SK-N-SH (cell line): Measurements from ENCODE around the gene CIDEB. TPM values are rescaled to one million over a fixed set of nuclear protein-coding genes. Genes with fewer than 3 reads are reported as not detected.

Source experiments
- CTCF ChIA-PET: fragments of 300-600, 350-600 bp; formaldehyde crosslinking; extraction: SDS; loops from one replicate; lab custom pipeline; 2021; lab: Yijun Ruan, JAX
- POLR2A ChIA-PET: fragments of 350-600 bp; sonication (Branson Sonifier 250); formaldehyde crosslinking; extraction: SDS; loops from one replicate; lab custom pipeline; 2020; ENCODE audit warnings: antibody characterized with exemption, inconsistent platforms; lab: Yijun Ruan, JAX
- DNase-seq: peaks from one replicate; pipeline ENCODE4 v3.0.0; 2012
- H2AFZ ChIP-seq: fragments of 200-600 bp; sonication (generic); 2 replicates; pipeline ENCODE4 v1.8.1; 2016; ENCODE audit warnings: antibody characterized with exemption, mild to moderate bottlenecking, low read depth
- H3F3A ChIP-seq: fragments of 200-600 bp; sonication (generic); replicated peaks from 2 replicates; pipeline ENCODE3; 2016; ENCODE audit warnings: antibody characterized with exemption, mild to moderate bottlenecking; ENCODE audit not compliant: insufficient read depth
- H3K27ac ChIP-seq, 2 experiments: fragments of 200-500 bp in 1 of 2; fragments of 200-600 bp in 1 of 2; sonication (Bioruptor generic) in 1 of 2; sonication (generic), shearing (Covaris generic) in 1 of 2; 2 replicates each; pipeline versions ENCODE4 v1.5.1 to v1.6.1; 2014 to 2016; ENCODE audit warnings: low read depth in 2 of 2, inconsistent platforms in 1 of 2, low read length in 1 of 2, mild to moderate bottlenecking in 1 of 2, mixed read lengths in 1 of 2
- H3K27me3 ChIP-seq: fragments of 200-600 bp; sonication (generic), shearing (Covaris generic); 2 replicates; pipeline ENCODE4 v1.6.1; 2016; ENCODE audit warnings: mixed run types; ENCODE audit not compliant: insufficient read depth
- H3K36me3 ChIP-seq, 2 experiments: fragments of 200-500 bp in 1 of 2; fragments of 200-600 bp in 1 of 2; sonication (Bioruptor generic) in 1 of 2; sonication (generic) in 1 of 2; replicated peaks in 1 of 2; 2 replicates each; pipeline versions ENCODE3 to v1.5.1; 2014 to 2016; ENCODE audit warnings: low read length in 1 of 2, mild to moderate bottlenecking in 1 of 2; ENCODE audit not compliant: insufficient read depth in 2 of 2, control insufficient read depth in 1 of 2
- H3K4me1 ChIP-seq, 2 experiments: fragments of 200-500 bp in 1 of 2; fragments of 200-600 bp in 1 of 2; sonication (Bioruptor generic) in 1 of 2; sonication (generic), shearing (Covaris generic) in 1 of 2; 2 replicates each; pipeline versions ENCODE4 v1.5.1 to v1.6.1; 2014 to 2016; ENCODE audit warnings: low read depth in 1 of 2, low read length in 1 of 2, mixed run types in 1 of 2; ENCODE audit not compliant: insufficient read depth in 2 of 2, control insufficient read depth in 1 of 2
- H3K4me2 ChIP-seq: fragments of 200-600 bp; sonication (generic), shearing (Covaris generic); 2 replicates; pipeline ENCODE4 v1.6.1; 2017; ENCODE audit warnings: mixed run types
- H3K4me3 ChIP-seq, 2 experiments: fragments of 200-500 bp in 1 of 2; fragments of 200-600 bp in 1 of 2; sonication (Bioruptor generic) in 1 of 2; sonication (generic), shearing (Covaris generic) in 1 of 2; 2 replicates each; pipeline versions ENCODE4 v1.5.1 to v1.8.1; 2014 to 2016; ENCODE audit warnings: low read depth in 2 of 2, inconsistent platforms in 1 of 2, low read length in 1 of 2, mild to moderate bottlenecking in 1 of 2, mixed read lengths in 1 of 2, moderate library complexity in 1 of 2
- H3K79me2 ChIP-seq: fragments of 200-600 bp; sonication (generic); 2 replicates; pipeline ENCODE4 v1.8.1; 2017; ENCODE audit warnings: mild to moderate bottlenecking; ENCODE audit not compliant: insufficient read depth
- H3K9ac ChIP-seq: fragments of 200-600 bp; sonication (generic); 2 replicates; pipeline ENCODE4 v1.6.1; 2017; ENCODE audit warnings: mixed run types
- H3K9me2 ChIP-seq: fragments of 200-600 bp; sonication (generic); 2 replicates; pipeline ENCODE4 v1.6.1; 2017; ENCODE audit warnings: mixed run types
- H3K9me3 ChIP-seq: fragments of 200-600 bp; sonication (generic); 2 replicates; pipeline ENCODE4 v1.6.1; 2017; ENCODE audit warnings: mixed run types, mild to moderate bottlenecking, moderate library complexity
- H4K20me1 ChIP-seq: fragments of 200-600 bp; sonication (generic); 2 replicates; pipeline ENCODE4 v1.6.1; 2017; ENCODE audit warnings: mild to moderate bottlenecking, mixed run types; ENCODE audit not compliant: insufficient read depth
- CHD2 ChIP-seq: fragments of 150-350 bp; IDR thresholded peaks from 2 replicates; pipeline ENCODE4 v1.6.1; 2018; ENCODE audit warnings: low read length; ENCODE audit not compliant: partially characterized antibody
- EZH2phosphoT487 ChIP-seq: fragments of 200-600 bp; sonication (generic); IDR thresholded peaks from 2 replicates; pipeline ENCODE4 v1.6.1; 2017; ENCODE audit warnings: low read depth, mixed run types, mild to moderate bottlenecking, antibody characterized with exemption, moderate library complexity, borderline replicate concordance
- FOSL2 ChIP-seq: IDR thresholded peaks from 2 replicates; pipeline ENCODE4 v1.4.0; 2012; ENCODE audit warnings: low read depth, mild to moderate bottlenecking, moderate library complexity, borderline replicate concordance
- FOXJ3 ChIP-seq: sonication (generic); formaldehyde crosslinking; IDR thresholded peaks from 2 replicates; pipeline ENCODE4 v1.5.1; 2020; ENCODE audit warnings: mild to moderate bottlenecking, missing genetic modification reagents
- FOXM1 ChIP-seq: IDR thresholded peaks from 2 replicates; pipeline ENCODE4 v1.4.0; 2012; ENCODE audit warnings: low read depth, mild to moderate bottlenecking
- GABPA ChIP-seq: IDR thresholded peaks from 2 replicates; pipeline ENCODE4 v1.4.0; 2012; ENCODE audit warnings: low read depth, mild to moderate bottlenecking
- GATA2 ChIP-seq: sonication (generic); formaldehyde crosslinking; IDR thresholded peaks from 2 replicates; pipeline ENCODE4 v1.5.0; 2020; ENCODE audit warnings: mild to moderate bottlenecking, missing genetic modification reagents
- MXI1 ChIP-seq: IDR thresholded peaks from 2 replicates; pipeline ENCODE4 v1.6.1; 2012; ENCODE audit warnings: mild to moderate bottlenecking, low read depth, low read length, improper control_type of control experiment
- NRF1 ChIP-seq: IDR thresholded peaks from 2 replicates; pipeline ENCODE4 v1.6.1; 2012; ENCODE audit warnings: low read depth, mild to moderate bottlenecking, low read length
- RAD21 ChIP-seq: IDR thresholded peaks from 2 replicates; pipeline ENCODE4 v1.6.1; 2012; ENCODE audit warnings: mild to moderate bottlenecking, low read length
- RCOR1 ChIP-seq: fragments of 150-350 bp; IDR thresholded peaks from 2 replicates; pipeline ENCODE4 v1.6.1; 2017; ENCODE audit warnings: antibody characterized with exemption, low read length
- RFX5 ChIP-seq: IDR thresholded peaks from 2 replicates; pipeline ENCODE4 v1.6.1; 2012; ENCODE audit warnings: mild to moderate bottlenecking, improper control_type of control experiment, low read length
- SMC3 ChIP-seq: IDR thresholded peaks from 2 replicates; pipeline ENCODE4 v1.6.1; 2012; ENCODE audit warnings: low read depth, low read length, improper control_type of control experiment
- YY1 ChIP-seq: IDR thresholded peaks from 2 replicates; pipeline ENCODE4 v1.4.0; 2012; ENCODE audit warnings: low read depth, mild to moderate bottlenecking
- WGBS: methylation state at CpG from one replicate; pipeline ENCODE4 v1.1.6; 2017; ENCODE audit warnings: low lambda C conversion rate; 5-methylcytosine and 5-hydroxymethylcytosine counted together
- polyA plus RNA-seq, 3 experiments: library from polyadenylated mRNA; depleted of rRNA; stranded (reverse); fragments of >200 nt; gene quantifications; 2 replicates each; pipeline ENCODE4 v1.2.3, GENCODE V29; 2012
- TF ChIP-seq, protein P1 (sequence below): fragments of 150-350 bp; IDR thresholded peaks from 2 replicates; pipeline ENCODE4 v1.6.1; 2017; ENCODE audit warnings: antibody characterized with exemption, low read length, low read depth, borderline replicate concordance
- TF ChIP-seq, protein P2 (sequence below): IDR thresholded peaks from 2 replicates; pipeline ENCODE4 v1.4.0; 2012; ENCODE audit warnings: low read depth, borderline replicate concordance

Gene CIDEB
- polyA plus RNA-seq, 1 of the 3 experiments (the other 2 are of a cell fraction), result 0.05 TPM

DNA sequence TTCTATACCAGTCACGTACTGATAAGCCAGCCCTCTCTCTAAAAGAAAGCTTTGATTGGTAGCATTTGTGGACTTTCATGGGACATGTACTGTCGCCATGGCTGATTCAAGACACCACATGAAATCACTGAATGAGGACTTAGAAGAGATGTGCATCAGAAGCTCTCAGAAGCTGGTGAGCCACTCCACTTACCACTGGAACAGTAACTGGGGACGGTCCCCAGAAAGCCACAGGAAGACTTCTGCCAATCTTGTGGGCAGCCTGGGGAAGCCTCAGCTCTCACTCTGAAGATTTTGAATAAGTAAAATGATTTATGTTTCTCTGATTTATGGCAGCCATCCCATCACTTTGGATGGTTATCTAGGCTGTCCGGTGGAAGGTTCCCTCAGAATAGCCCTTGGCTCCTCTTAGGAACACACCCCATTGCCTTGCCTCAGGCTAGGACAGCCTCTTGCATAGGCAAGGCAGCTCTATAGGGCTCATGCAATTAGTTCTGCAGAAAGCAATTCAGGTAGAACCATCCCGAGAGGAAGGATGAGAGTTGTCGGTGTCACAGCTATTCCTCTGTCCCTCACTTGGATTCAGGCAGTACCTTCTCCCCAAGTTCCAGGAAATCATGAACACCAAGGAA lies 18.0 kb downstream of the CIDEB start:
- CTCF ChIA-PET, result interaction anchor here (1.0 to 6.2 kb wide), 4 partner anchors 9 to 46 kb away, joined by 4 to 43 read pairs (median 20); partner anchors contain the start of genes CIDEB and TINF2
- no peak for TF ChIP-seq MXI1
- TF ChIP-seq FOSL2, result no peak
- no peak for TF ChIP-seq NRF1
- TF ChIP-seq SMC3, result no peak
- no peak for TF ChIP-seq RAD21
- TF ChIP-seq, protein P1, sequence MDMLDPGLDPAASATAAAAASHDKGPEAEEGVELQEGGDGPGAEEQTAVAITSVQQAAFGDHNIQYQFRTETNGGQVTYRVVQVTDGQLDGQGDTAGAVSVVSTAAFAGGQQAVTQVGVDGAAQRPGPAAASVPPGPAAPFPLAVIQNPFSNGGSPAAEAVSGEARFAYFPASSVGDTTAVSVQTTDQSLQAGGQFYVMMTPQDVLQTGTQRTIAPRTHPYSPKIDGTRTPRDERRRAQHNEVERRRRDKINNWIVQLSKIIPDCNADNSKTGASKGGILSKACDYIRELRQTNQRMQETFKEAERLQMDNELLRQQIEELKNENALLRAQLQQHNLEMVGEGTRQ, result no peak
- no peak for TF ChIP-seq GABPA
- no peak for TF ChIP-seq GATA2 (CRISPR knock-in tag)
- TF ChIP-seq, protein P2, sequence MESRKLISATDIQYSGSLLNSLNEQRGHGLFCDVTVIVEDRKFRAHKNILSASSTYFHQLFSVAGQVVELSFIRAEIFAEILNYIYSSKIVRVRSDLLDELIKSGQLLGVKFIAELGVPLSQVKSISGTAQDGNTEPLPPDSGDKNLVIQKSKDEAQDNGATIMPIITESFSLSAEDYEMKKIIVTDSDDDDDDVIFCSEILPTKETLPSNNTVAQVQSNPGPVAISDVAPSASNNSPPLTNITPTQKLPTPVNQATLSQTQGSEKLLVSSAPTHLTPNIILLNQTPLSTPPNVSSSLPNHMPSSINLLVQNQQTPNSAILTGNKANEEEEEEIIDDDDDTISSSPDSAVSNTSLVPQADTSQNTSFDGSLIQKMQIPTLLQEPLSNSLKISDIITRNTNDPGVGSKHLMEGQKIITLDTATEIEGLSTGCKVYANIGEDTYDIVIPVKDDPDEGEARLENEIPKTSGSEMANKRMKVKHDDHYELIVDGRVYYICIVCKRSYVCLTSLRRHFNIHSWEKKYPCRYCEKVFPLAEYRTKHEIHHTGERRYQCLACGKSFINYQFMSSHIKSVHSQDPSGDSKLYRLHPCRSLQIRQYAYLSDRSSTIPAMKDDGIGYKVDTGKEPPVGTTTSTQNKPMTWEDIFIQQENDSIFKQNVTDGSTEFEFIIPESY, result no peak
- TF ChIP-seq FOXM1, result no peak
- TF ChIP-seq FOXJ3 (CRISPR knock-in tag), result no peak
- TF ChIP-seq CHD2, result no peak
- TF ChIP-seq RFX5, result no peak
- no peak for TF ChIP-seq YY1
- no peak for TF ChIP-seq RCOR1
- no peak for TF ChIP-seq EZH2phosphoT487
- TF ChIP-seq, all 33 proteins: peak for 0

More for the DNA sequence above, 18.0 kb downstream of the CIDEB start:
- H3K4me3 ChIP-seq, result no peak overlapping the region
- no peak overlapping the region for H3K9ac ChIP-seq
- POLR2A ChIA-PET, result interaction anchor here (0.5 to 0.6 kb wide), 2 partner anchors 18 to 245 kb away, joined by 3 read pairs; partner anchors contain the start of gene RABGGTA
- 77% methylated on average over 6 of the region's 6 CpGs for WGBS
- no peaks in the 10 kb centered on the region for H4K20me1 ChIP-seq
- no peaks in the 10 kb centered on the region for H3K9me3 ChIP-seq
- peaks cover 3 to 32% of the 10 kb centered on the region in 2 experiments for H3K36me3 ChIP-seq
- no peak overlapping the region for H3K27ac ChIP-seq
- no peaks in the 10 kb centered on the region for H3K4me1 ChIP-seq
- H3K27me3 ChIP-seq, result no peaks in the 10 kb centered on the region
- H2AFZ ChIP-seq, result no peak overlapping the region
- H3F3A ChIP-seq, result no peaks in the 10 kb centered on the region
- no peaks in the 10 kb centered on the region for H3K9me2 ChIP-seq
- no peaks in the 10 kb centered on the region for H3K79me2 ChIP-seq
- no peak overlapping the region for H3K4me2 ChIP-seq
- DNase-seq, result no peak
